Stimulated activated CD4-positive, alpha-beta T cell treated with anti-CD3 and anti-CD28 coated beads, Interleukin-4, amount 100 ng/mL, for 48 hours (primary cell): ENCODE measurements around the gene METAP1.
"Not testable (repeated sequence)": the region's sequence is repeated elsewhere in the genome, so short reads cannot be mapped to it uniquely, and the experiment has no call there.

ENCODE experiments used
- DNase-seq, 2 donors: peaks; one replicate each; pipeline ENCODE4 v3.0.0-alpha.2; 2020; ENCODE audit warnings: low read depth in 2 of 2

The METAP1 gene

DNA sequence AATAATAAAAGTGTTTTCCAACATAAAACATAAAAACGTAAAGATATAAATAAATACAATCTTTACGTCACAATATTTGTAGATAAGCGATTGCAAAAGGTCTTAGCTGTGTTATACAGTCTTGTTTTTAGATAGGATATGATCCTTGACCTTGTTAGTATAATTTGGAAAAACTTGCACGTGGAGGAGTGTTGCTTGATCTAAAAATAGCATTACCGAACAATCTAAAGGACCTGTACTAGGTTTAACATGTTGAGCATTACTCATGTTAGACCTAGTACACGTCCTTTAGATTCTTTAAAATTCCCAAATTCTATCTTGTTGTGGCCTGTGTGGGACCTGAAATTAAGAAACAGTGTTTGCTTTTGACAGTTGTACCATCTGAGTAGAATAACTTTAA, 1.6 kb downstream of the METAP1 start:
- DNase-seq: no peak

DNA sequence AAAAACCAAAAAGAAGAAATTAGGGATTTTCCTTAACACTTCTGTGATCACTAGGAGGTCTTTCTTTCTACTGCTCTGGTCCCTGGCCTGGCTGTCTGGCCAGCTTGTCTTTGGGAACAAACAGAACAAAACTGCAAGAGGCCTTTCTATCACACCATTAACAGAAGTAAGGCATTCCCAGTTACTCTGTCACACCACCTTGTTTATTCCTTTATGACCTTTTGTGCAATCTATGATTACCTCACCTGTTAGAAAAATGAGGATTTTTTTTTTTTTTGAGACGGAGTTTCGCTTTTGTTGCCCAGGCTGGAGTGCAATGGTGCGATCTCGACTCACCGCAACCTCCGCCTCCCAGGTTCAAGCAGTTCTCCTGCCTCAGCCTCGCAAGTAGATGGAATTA, 3.0 kb downstream of the METAP1 start:
- no peak for DNase-seq

DNA sequence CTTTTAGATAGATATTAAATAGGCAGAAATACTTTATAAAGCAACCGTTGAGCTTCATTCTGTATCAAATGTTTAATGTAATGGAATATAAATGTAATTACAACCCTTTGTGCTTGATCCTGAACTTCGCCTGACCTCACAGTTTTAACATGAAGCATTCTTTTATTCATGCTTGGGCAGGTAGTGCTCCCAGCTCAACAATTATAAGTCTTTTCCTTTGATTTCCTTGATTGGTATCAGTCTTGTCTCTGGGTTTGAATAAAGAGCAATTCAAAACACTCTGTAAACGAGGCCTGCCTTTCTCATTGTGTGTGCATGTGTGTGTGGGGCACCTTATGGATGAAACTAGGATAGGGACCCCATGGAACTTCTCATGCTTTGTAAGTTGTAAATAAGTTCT, 6.8 kb downstream of the METAP1 start:
- no peak for DNase-seq

DNA sequence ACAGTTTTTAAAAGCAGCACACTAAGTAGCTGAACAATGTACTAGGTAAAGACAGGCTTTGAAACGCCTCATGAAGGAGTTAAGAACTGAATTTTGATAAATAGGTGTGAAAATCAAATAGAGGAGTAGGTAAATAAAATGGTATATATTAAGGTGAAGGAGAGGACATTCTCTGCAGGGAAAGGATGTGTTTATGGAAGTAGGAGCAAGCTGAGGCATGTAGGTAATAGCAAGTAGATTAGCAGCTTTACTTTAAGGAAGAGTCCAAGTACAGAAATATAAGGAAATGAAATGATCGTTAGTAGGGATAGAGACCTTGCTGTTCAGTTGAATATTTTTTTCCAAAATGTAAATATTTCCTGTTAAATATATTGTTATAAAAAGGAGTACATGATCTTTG, 12.5 kb downstream of the METAP1 start:
- no peak for DNase-seq

DNA sequence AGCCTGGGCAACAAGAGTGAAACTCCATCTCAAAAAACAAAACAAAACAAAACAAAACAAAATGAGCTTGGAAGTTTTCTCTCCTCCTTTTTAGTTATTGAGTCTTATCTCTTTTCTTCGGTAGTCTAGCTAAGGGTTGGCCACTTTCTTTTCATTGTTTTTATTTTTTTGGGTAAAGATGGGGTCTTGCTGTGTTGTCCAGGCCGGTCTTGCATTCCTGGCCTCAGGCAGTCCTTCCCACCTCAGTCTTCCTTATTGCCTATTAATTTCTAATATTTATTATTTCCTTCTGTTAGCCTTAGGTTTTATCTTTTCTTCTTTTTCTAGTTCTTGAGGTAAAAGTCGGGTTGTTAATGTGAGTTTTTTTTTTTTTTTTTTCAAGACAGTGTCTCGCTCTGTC, 16.4 kb downstream of the METAP1 start:
- no peak for DNase-seq

DNA sequence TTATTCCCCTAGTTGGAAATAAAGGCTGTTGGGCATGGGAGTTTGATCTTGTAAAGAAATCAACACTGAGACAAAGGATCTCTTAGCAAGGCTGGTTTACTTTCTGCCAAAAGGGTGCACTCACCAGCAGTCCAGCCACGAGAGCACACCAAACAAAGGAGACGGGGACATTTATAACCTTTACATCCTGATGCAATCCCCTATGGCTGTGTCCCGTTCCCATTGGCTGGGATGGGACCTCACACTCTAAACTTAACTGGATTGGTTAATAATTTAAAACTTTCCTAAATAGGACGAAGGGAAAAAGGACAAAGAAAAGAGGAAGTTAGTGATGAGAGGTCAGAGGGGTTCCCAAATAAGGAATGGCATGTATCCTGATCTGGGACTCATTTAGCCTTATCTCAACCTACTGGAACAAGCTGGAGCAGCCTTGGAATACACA, 17.9 kb downstream of the METAP1 start:
- no peak for DNase-seq

DNA sequence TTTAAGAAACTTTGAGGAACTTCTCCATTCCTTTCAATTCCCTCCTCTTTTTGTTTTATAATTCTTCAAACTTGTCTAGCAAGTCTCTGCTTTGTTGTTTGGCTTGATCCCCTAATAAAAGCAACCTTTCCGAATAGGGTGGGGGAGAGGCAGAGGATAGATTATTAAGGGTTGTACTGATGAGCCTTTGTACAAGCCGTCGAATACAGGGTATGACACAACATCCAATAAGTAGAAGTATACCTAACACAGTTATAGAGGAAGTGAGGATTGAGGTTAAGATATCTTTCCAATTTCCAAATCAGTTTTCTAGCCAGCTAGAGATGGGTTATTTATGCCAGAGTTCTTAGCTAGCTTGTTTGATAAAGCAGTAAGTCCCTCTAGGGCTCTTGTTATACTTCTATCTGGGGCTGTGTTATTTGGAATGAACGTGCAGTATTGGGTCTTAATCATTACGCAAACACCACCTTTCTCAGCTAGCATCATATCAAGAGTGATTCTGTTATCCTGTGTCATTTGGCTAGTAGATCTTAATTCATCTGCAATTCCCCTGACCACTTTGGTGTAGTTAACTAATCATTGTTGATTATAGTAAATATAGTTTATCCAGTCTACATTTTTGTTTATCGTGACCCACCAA, 18.5 kb downstream of the METAP1 start:
- DNase-seq: no peak

DNA sequence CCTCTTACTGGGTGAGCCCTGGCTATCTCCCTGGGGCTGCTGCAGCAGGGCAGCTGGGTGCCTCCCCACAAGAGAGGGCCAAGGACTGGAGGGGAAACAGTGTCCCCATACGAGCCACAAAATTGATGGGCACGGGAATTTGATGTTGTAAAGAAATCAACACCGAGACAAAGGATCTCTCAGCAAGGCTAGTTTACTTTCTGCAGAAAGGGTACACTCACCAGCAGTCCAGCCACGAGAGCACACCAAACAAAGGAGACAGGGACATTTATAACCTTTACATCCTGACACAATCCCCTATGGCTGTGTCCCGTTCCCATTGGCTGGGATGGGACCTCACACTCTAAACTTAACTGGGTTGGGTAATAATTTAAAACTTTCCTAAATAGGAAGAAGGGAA, 25.9 kb downstream of the METAP1 start:
- no peak for DNase-seq

DNA sequence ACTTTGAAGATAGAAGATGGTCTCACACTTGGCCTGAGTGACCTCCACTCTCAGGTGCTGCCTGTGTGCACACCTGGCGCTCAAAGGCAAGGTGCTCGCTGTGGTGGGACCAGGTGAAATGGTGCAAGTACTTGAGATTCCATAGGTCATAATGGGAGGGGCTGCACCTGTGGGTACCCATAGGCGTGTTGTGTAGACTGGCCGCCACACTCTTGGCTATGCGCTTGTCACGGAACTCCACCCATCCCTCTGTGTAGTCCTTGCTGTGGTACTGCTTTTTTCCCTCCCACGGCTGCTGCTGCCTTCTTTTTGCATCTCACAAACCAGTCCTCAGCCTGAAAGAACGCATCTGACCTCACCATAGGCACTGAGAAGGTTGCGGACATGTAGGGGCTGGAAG, 27.0 kb downstream of the METAP1 start:
- DNase-seq: no peak

DNA sequence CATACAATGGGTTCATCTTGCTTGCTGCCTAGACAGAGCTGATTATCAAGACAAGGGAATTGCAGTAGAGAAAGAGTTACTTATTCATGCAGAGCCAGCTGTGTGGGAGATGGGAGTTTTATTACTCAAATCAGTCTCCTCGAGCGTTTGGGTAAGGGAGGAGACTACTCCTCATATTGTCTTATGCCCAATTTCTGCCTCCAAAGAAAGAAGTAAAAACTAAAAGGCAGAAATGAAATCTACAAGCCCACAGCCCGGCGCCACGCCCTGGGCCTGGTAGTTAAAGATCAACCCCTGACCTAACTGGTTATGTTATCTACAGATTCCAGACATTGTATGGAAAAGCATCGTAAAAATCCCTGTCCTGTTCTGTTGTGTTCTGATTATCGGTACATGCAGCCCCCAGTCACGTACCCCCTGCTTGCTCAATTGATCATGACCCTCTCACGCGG, 28.3 kb downstream of the METAP1 start:
- DNase-seq: not testable (repeated sequence)

DNA sequence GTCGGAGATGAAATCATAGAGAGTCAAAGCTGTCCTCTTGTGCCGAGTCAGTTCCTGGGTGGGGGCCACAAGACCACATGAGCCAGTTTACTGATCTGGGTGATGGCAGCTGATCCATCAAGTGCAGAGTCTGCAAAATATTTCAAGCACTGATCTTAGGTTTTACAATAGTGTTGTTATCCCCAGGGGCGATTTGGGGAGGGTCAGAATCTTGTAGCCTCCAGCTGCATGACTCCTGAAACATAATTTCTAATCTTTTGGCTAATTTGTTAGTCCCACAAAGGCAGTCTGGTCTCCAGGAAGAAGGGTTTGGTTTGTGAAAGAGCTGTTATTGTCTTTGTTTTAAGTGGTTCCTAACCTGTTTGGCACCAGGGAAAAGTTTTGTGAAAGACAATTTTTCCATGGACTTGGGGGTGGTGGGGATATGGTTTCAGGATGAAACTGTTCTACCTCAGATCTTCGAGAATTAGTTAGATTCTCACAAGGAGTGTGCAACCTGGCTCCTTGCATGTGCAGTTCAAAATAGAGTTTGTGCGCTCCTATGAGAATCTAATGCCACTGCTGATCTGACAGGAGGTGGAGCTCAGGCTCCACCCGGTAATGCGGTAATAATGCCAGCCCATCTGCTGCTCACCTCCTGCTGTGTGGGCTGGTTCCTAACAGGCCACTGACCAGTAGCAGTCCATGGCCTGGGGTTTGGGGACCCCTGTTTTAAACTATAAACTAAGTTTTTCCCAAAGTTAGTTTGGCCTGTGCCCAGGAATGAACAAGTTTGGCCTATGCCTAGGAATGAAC, 29.2 kb downstream of the METAP1 start:
- DNase-seq: no peak

DNA sequence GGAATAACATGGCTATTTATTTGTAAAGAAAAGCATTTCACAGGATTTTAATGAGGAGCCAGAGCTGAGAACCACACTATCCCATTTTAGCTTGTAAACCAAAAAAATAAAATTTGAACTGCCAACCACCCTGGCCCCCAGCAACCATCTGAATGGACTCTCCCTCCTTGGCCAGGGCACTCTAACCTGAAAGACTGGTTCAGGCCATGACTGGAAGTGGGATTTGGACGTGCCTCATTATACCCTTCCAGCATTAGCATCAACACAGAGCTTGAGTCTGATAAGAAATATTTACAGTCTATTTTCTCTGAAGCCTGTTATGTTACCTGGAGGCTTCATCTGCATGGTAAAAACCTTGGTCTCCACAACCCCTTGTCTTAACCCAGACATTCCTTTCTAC, 30.0 kb downstream of the METAP1 start:
- no peak for DNase-seq

DNA sequence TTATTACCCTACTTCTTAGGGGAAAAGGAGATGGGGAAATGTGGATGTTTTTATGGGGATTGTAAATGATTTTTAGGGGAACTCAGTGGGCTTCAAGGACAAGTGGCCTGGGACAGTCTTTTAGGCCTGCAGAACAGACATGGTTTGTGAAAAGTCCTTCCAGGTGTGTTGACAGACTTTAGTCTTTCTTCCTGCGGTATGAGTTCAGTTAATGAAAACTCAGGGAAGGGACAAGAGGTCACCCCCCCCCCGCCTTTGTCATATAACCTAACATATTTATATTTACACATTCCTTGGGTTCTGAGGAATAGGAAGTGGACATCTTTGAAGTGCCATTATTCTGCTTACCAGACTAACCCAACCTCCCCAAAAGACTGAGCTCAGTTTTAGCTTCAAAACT, 31.8 kb downstream of the METAP1 start:
- no peak for DNase-seq

DNA sequence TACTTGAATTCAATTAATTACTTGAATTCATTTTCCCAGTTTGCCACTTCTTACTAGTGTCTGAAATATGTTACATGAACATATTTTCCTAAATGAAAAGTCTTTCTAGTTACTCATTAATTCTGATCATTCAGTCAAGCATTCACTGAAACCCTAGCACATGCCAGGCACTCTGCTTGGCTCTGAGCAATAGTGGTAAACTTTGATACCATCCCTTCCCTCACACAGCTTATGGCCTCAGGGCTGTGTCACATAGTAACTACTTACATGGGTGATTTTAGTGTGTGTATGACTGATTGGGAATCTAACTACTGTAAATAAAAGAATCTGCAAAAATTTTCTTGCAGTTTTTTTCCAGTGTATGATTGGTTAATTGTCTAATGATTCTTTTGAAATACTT, 32.7 kb downstream of the METAP1 start:
- DNase-seq: no peak

DNA sequence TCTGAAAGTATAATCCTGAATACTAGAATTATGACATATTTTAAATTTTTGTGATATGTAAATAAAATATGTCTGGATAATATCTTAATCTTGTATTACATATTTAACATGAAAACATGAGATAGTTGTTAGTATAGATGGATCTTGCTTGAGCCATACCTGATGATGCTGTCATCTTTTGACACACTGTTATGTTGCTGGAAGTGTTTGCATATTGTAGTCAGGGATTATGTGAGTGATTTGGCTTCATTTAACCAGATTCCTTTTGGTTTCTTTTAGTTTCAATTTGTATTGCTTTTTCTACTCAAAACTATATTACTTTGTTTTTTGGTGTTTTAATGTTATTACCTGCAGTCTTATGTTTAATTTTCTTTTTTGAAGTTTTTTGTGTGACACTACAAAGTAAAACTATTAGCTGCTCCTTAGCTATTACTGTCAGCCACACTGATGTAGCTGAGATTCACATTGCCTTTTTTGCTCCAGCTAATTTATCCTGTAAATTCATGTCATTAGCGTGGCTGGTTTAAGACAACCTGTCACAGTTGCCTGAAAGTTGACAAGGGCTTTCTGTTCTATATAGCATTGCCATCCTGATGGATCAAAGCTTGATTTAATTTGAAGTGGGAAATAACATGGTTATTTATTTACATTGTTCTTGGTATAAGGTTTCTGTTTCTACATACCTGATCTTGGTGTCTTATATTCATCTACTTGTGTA, 33.7 kb downstream of the METAP1 start:
- no peak for DNase-seq

DNA sequence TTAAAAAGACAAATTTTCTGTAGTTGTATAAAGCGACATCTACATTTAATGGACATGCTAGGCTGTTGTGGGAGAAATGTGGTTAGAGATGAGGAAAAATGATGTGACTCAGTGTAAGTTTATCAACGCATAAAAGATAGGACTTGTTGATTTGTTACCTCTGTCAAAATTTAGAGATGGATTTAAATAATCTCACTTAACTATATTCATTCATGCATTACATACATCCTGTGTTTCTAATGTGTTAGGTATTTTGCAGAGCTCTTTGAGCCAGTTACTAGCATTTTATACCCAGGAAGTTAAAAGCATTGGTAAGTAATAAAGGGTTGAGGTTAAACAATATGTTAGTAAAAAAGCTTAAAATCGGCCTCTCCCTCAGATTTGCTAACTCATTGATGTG, 34.3 kb downstream of the METAP1 start:
- no peak for DNase-seq

DNA sequence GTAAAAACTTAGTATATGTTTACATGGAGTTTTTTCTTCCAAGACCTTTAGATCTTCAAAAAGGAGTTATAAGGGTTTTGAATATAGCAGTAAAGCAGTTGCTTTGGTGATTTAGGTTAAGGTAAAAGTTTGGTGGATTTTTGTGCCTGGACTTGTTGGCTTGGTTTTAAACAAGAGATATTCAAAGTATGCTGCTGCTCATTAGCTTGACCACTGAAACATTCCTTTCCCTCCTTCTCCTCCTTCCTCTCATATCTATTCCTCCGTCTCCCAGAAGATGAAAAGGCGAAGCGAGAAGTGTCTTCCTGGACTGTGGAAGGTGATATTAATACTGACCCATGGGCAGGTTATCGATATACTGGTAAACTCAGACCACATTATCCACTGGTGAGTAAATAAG, 38.4 kb downstream of the METAP1 start:
- no peak for DNase-seq

DNA sequence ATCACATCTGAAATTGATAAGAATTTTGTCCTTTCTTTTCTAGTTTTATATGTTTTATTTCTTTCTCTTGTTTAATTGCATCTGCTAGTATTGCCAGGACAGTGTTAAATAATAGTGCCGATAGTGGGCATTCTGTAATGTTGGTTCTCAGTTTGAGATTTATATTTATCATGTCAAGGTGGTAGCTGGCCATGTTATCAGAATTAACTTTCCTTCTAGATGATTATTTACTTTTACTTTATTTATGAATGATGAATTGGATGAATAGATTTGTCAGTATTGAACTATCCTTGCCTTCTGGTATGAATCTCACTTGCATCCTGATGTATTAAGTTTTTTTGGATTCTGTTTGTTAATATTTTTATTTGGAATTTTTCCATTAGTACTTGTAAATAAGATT, 42.7 kb downstream of the METAP1 start:
- DNase-seq: no peak

DNA sequence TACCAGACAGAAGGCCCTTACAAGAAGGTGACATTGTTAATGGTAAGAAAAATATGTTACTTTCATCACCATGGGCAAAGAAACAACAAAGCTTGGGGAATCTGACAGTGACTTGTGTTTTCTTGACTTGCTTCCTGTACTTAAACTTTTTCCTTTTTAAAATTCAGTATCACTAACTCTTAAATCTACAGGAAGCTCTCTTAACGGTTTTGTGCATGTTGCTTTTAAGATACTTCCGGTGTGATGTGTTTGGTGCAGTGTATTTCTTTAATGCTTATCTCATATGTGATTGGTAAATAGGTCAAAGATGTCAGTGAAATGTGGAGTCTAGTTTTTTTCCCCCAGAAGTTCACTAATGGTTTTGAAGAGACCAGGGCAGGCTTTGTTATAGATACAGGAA, 47.8 kb downstream of the METAP1 start:
- no peak for DNase-seq

DNA sequence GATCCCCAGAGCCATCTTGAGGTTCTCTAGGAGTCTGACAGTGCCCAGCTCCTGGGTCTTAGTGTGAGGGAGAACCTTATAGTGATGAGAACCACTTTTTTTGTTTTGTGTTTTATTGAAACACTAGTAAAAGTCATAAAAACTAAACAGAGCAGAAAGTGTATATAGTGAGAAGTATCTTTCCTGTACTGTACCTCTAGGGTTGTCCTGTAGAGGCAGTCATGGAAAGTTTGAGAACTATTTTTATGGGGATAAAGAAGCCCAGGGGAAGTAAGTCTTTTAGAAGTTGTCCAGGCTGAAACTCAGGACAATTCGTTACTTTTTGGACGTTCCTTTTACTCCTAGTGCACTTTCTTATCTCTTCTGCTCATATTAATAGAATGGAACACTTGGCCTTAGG, 52.2 kb downstream of the METAP1 start:
- no peak for DNase-seq

DNA sequence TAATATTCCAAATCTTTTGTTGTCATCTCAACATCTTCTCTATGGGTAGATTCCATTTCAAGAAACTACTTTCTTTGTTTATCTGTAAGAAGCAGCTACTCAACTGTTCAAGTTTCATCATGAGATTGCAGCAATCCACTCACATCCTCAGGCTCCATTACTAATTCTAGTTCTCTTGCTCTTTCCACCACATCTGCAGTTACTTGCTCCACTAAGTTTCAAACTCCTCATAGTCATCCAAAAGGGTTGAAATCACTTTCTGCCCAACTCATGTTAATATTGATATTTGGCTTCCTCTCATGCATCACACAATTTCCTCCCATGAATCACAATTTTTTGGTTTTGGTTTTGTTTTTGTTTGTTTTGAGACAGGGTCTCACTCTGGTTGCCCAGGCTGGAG, 57.4 kb downstream of the METAP1 start:
- no peak for DNase-seq

DNA sequence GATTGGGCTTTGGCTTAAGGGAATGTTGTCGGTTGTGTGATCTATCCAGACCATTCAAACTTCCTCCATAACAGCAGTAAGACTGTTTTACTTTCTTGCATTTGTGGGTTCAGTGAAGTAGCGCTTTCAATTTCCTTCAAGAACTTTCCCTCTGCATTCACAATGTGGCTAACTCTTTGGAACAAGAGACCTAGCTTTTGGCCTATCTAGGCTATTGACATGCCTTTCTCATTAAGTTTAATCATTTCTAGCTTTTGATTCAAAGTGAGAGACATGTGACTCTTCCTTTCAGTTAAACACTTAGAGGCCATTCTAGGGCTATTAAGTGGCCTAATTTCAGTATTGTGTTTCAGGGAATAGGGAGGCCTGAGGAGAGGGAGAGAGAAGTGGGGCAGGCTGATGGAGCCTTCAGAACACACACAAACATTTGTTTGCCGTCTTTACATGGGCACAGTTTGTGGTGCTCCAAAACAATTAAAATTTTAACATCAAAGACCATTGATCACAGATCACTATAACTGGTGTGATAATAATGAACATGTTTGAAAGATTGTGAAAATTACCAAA, 59.0 kb downstream of the METAP1 start:
- DNase-seq: no peak

DNA sequence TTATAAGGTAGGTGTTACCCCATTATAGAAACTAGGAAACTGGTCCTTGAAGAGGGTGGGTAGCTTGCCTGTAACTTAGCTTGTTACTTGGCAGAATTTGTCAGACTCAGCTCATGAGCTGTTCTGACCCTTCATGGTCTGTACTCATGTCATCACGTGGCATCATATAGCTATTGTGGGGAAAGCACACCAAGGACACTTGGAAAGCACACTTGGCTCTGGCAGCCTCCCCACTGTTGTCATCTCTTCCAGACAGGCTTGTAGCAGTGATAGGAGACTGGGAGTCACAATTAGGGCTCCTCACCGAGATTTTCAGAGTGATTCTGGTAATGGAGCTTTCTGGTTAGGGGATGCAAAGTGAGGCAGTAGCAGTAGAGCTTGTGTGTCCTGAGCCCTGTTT, 62.7 kb downstream of the METAP1 start:
- no peak for DNase-seq
